A673 (cell line): ENCODE data around the gene ITM2C.

Experiments used
- EZH2 ChIP-seq: fragments of 200-600 bp; sonication (generic); IDR thresholded peaks from 2 replicates; pipeline ENCODE4 v1.6.1; 2017; ENCODE audit warnings: borderline replicate concordance, low read depth, mild to moderate bottlenecking, mixed read lengths, antibody characterized with exemption, low read length; ENCODE audit not compliant: poor library complexity, severe bottlenecking
- TF ChIP-seq, protein P1 (sequence below): fragments of 300-800, 200-600 bp; sonication (generic); conservative IDR thresholded peaks from 2 replicates; pipeline ENCODE4 v1.5.1; 2017; ENCODE audit warnings: low read depth, mild to moderate bottlenecking, antibody characterized with exemption, low read length, moderate library complexity, mixed read lengths

DNA sequence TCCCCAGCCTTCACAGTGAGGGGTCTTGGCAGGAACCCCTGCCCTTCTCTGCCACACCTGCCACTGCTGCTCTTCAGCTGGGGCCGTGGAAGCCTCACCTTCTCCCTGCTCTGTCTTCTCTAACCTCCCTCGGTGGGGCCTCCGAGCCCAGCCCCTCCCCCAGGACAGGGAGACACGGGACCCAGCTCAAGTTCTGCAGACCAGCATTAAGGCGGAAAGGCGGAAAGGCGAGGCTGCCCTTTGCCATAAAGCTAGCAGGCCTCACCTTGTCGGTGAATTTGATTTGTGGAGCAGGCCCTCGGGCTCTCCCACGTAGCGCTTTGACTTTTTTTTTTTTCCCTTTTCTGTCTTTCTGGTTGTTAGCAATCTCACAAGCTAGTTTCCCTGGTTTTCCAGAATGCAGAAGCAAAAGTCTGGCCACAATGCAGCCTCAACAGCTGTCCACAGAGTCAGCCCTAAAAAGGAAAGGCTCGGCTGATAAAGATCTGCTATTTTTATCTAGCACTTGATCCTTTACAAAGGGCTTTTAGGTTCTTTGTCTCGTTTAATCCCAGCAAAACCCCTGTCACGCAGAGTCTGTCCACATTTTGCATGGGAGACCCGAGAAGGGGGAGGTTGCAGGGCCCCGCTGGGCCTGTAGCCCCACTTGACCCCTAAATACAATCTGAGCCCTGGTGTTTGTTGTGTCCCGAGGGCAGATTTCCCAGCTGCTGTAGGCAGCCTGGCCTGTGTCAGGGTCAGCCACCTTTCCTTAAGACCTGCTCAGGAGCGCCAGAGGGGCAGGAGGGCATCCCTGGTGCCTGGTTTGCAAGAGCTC lies 6.0 kb downstream of the ITM2C start:
- TF ChIP-seq, protein P1, sequence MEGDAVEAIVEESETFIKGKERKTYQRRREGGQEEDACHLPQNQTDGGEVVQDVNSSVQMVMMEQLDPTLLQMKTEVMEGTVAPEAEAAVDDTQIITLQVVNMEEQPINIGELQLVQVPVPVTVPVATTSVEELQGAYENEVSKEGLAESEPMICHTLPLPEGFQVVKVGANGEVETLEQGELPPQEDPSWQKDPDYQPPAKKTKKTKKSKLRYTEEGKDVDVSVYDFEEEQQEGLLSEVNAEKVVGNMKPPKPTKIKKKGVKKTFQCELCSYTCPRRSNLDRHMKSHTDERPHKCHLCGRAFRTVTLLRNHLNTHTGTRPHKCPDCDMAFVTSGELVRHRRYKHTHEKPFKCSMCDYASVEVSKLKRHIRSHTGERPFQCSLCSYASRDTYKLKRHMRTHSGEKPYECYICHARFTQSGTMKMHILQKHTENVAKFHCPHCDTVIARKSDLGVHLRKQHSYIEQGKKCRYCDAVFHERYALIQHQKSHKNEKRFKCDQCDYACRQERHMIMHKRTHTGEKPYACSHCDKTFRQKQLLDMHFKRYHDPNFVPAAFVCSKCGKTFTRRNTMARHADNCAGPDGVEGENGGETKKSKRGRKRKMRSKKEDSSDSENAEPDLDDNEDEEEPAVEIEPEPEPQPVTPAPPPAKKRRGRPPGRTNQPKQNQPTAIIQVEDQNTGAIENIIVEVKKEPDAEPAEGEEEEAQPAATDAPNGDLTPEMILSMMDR = no peak
- TF ChIP-seq EZH2 = no peak
